ENCODE results near the gene AQP12A. TPM values are rescaled to one million over a fixed set of nuclear protein-coding genes. Genes with fewer than 3 reads are reported as not detected.

AQP12A gene
- polyA plus RNA-seq, 2 of the 4 experiments (the other 2 are of a cell fraction), result not detected

DNA sequence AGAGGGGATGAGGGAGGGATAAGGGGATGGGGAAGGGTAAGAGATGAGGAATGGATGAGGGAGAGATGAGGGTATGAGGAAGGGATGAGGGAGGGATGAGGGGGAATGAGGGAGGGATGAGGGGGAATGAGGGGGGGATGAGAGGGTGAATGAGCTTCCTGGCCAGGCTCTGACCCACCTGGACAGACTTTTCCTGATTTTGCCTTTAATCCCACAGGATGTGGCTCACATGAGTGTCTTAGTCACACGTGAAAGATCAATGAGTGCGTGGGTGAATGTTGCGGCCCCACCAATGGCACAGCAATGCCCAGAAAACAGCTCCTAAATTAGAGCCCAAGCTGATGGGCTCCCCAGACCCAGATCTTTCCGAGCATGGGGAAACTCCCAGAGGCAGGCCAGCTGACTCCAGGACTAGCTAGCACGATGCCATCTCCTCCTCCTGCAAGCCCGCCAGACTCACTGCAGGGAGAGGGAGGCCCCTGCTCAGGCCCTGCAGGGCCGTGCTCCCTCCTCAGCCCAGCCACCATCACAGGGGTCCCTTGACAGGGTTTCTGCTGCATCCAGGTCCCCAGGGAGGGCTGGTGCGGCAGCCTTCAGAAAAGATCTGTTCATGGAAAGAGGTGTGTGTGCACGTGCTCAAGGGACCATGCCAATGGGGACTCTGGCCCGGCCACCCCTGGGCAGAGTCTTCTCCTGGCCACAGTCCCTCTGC, 41.4 kb downstream of the AQP12A start:
- no peak for FAIRE-seq
- no peak overlapping the region for H3K4me2 ChIP-seq
- no peaks in the 10 kb centered on the region for H3K4me1 ChIP-seq
- ChIA-PET CTCF (no interaction called here), POLR2A (no interaction called here)
- no peak overlapping the region for H3K27ac ChIP-seq
- 56% methylated on average over 10 of the region's 10 CpGs for WGBS (ENCODE audit: missing lambda C conversion rate)
- DNase-seq (ENCODE audit: low read depth in 1 of 2, low spot score in 1 of 2), result no peak
- TF ChIP-seq, protein P1, sequence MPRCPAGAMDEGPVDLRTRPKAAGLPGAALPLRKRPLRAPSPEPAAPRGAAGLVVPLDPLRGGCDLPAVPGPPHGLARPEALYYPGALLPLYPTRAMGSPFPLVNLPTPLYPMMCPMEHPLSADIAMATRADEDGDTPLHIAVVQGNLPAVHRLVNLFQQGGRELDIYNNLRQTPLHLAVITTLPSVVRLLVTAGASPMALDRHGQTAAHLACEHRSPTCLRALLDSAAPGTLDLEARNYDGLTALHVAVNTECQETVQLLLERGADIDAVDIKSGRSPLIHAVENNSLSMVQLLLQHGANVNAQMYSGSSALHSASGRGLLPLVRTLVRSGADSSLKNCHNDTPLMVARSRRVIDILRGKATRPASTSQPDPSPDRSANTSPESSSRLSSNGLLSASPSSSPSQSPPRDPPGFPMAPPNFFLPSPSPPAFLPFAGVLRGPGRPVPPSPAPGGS (IDR thresholded peaks at IDR 0.05), result no peak
- TF ChIP-seq ESRRA (IDR thresholded peaks at IDR 0.05; ENCODE audit: borderline replicate concordance, low read length), result no peak
- TF ChIP-seq HEYL (CRISPR knock-in tag; IDR thresholded peaks at IDR 0.05), result no peak
- TF ChIP-seq ZSCAN20 (CRISPR knock-in tag; IDR thresholded peaks at IDR 0.05), result no peak
- TF ChIP-seq, protein P2, sequence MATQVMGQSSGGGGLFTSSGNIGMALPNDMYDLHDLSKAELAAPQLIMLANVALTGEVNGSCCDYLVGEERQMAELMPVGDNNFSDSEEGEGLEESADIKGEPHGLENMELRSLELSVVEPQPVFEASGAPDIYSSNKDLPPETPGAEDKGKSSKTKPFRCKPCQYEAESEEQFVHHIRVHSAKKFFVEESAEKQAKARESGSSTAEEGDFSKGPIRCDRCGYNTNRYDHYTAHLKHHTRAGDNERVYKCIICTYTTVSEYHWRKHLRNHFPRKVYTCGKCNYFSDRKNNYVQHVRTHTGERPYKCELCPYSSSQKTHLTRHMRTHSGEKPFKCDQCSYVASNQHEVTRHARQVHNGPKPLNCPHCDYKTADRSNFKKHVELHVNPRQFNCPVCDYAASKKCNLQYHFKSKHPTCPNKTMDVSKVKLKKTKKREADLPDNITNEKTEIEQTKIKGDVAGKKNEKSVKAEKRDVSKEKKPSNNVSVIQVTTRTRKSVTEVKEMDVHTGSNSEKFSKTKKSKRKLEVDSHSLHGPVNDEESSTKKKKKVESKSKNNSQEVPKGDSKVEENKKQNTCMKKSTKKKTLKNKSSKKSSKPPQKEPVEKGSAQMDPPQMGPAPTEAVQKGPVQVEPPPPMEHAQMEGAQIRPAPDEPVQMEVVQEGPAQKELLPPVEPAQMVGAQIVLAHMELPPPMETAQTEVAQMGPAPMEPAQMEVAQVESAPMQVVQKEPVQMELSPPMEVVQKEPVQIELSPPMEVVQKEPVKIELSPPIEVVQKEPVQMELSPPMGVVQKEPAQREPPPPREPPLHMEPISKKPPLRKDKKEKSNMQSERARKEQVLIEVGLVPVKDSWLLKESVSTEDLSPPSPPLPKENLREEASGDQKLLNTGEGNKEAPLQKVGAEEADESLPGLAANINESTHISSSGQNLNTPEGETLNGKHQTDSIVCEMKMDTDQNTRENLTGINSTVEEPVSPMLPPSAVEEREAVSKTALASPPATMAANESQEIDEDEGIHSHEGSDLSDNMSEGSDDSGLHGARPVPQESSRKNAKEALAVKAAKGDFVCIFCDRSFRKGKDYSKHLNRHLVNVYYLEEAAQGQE (IDR thresholded peaks at IDR 0.05), result no peak
- TF ChIP-seq FOXS1 (CRISPR knock-in tag; IDR thresholded peaks at IDR 0.05), result no peak
- no peak for TF ChIP-seq ZFP36 (IDR thresholded peaks at IDR 0.05; ENCODE audit: borderline replicate concordance, partially characterized antibody)
- no peak for TF ChIP-seq NR3C1 (IDR thresholded peaks at IDR 0.05)
- TF ChIP-seq HDAC2 (IDR thresholded peaks at IDR 0.05), result no peak
- TF ChIP-seq SREBF2 (IDR thresholded peaks at IDR 0.05), result no peak
- no peak for TF ChIP-seq GATA3 (IDR thresholded peaks at IDR 0.05; ENCODE audit: borderline replicate concordance)
- TF ChIP-seq NFE2L2 (conservative IDR thresholded peaks at IDR 0.05; ENCODE audit: low read length), result no peak
- TF ChIP-seq PHF8 (IDR thresholded peaks at IDR 0.05; ENCODE audit: borderline replicate concordance, low read depth), result no peak
- TF ChIP-seq JUNB (IDR thresholded peaks at IDR 0.05), result no peak
- TF ChIP-seq FOSB (CRISPR knock-in tag; IDR thresholded peaks at IDR 0.05), result no peak
- ATAC-seq, result peak; percentile 26 to 27; a peak in 3 of 6 replicates
- H3K9me3 ChIP-seq, result no peaks in the 10 kb centered on the region
- H3K4me3 ChIP-seq, result no peak overlapping the region

DNA sequence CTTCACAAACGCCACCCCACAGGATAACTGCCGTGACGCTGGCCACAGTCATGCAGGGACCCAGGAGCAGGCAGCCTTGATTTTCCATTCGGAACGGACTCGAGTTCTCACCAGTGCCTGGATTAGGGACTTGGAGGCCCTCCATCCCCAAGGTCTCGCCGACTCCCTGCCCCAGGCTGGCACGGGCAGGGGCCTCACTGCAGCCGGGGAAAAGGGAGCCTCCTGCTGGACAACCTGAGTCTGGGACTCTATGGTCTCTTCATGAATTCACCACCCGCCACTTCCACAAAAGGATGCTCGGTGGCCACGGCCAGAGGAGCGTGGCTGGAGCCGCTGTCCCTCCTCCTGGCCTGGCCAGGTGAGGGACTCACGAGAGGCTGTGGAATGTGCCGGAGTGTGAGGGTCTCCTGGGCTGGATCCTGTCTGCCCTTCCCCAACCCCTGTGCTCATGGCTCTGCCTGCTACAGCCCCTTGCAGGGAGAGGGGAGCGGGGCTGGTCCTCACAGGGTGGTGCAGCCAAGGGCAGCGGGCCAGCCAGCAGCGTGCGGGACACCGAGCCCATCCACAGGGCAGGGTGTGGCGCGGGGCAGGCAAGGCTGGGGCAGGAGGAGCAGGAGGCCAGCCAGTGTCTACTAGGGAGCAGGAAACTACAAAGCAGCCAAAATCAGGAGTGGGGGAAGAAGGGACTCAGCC, 42.3 kb downstream of the AQP12A start:
- DNase-seq (ENCODE audit: low read depth in 1 of 2, low spot score in 1 of 2), result peak; percentile 22 to 38
- no peaks in the 10 kb centered on the region for H3K9me3 ChIP-seq
- peak; percentile 44 to 74; a peak in 5 of 6 replicates for ATAC-seq
- no peak overlapping the region for H3K4me3 ChIP-seq
- 87% methylated on average over 9 of the region's 24 CpGs for WGBS (ENCODE audit: missing lambda C conversion rate)
- no peak overlapping the region for H3K4me2 ChIP-seq
- H3K27ac ChIP-seq, result no peak overlapping the region
- POLR2A ChIA-PET, result no interaction called here
- CTCF ChIA-PET, result no interaction called here
- FAIRE-seq, result no peak
- TF ChIP-seq, protein P2 (IDR thresholded peaks at IDR 0.05), result no peak
- TF ChIP-seq RAD21 (conservative IDR thresholded peaks at IDR 0.05 in 1 of 2, IDR thresholded peaks at IDR 0.05 in 1 of 2), result peak in 1 of 2 experiments; percentile 17; a peak in 1 of 5 replicates
- TF ChIP-seq, protein P3, sequence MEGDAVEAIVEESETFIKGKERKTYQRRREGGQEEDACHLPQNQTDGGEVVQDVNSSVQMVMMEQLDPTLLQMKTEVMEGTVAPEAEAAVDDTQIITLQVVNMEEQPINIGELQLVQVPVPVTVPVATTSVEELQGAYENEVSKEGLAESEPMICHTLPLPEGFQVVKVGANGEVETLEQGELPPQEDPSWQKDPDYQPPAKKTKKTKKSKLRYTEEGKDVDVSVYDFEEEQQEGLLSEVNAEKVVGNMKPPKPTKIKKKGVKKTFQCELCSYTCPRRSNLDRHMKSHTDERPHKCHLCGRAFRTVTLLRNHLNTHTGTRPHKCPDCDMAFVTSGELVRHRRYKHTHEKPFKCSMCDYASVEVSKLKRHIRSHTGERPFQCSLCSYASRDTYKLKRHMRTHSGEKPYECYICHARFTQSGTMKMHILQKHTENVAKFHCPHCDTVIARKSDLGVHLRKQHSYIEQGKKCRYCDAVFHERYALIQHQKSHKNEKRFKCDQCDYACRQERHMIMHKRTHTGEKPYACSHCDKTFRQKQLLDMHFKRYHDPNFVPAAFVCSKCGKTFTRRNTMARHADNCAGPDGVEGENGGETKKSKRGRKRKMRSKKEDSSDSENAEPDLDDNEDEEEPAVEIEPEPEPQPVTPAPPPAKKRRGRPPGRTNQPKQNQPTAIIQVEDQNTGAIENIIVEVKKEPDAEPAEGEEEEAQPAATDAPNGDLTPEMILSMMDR (IDR thresholded peaks at IDR 0.05), result 0 out of 3 replicates have a peak, but pooled peaks have one; percentile 18
- H3K4me1 ChIP-seq, result no peaks in the 10 kb centered on the region
